ENCODE data around the gene KLRC4.
"Not testable (repeated sequence)": the region's sequence is repeated elsewhere in the genome, so short reads cannot be mapped to it uniquely, and the experiment has no call there.

GRCh38 chr12:10422159-10422558 is 12.6 kb upstream of the KLRC4 start:
- TF ChIP-seq, protein P1, sequence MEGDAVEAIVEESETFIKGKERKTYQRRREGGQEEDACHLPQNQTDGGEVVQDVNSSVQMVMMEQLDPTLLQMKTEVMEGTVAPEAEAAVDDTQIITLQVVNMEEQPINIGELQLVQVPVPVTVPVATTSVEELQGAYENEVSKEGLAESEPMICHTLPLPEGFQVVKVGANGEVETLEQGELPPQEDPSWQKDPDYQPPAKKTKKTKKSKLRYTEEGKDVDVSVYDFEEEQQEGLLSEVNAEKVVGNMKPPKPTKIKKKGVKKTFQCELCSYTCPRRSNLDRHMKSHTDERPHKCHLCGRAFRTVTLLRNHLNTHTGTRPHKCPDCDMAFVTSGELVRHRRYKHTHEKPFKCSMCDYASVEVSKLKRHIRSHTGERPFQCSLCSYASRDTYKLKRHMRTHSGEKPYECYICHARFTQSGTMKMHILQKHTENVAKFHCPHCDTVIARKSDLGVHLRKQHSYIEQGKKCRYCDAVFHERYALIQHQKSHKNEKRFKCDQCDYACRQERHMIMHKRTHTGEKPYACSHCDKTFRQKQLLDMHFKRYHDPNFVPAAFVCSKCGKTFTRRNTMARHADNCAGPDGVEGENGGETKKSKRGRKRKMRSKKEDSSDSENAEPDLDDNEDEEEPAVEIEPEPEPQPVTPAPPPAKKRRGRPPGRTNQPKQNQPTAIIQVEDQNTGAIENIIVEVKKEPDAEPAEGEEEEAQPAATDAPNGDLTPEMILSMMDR (conservative IDR thresholded peaks at IDR 0.05) = not testable (repeated sequence)
- not testable (repeated sequence) for TF ChIP-seq EZH2 (IDR thresholded peaks at IDR 0.05; ENCODE audit: low read depth)

Measured in PC-9 (cell line).